OCI-M2 (cell line): Measurements from ENCODE around the gene DNAH8.
"Not testable (repeated sequence)": the region's sequence is repeated elsewhere in the genome, so short reads cannot be mapped to it uniquely, and the experiment has no call there.

ENCODE experiments used
- DNase-seq: peaks from one replicate; lab custom pipeline; 2025; ENCODE audit not compliant: unreplicated experiment; lab: John Stamatoyannopoulos, UW

DNAH8 gene

DNA sequence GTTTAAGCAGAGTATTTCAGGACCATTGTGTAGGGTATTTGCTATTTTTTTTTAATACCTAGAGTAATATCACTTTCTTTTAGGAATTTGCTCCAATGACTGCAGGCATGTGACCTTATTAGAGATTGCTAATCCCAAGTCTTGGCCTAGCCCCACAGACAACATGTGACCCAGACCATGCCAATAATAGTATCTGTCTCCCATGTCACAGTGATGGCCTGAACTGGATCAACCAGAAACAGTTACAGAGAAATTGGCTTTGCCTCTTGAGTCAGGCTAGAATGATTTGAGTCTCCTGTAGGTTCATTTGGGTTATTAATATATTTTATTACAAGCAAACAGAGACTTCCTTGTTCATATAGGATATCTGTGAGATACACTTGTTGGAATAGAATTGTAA, 116.8 kb downstream of the DNAH8 start:
- DNase-seq: no peak

DNA sequence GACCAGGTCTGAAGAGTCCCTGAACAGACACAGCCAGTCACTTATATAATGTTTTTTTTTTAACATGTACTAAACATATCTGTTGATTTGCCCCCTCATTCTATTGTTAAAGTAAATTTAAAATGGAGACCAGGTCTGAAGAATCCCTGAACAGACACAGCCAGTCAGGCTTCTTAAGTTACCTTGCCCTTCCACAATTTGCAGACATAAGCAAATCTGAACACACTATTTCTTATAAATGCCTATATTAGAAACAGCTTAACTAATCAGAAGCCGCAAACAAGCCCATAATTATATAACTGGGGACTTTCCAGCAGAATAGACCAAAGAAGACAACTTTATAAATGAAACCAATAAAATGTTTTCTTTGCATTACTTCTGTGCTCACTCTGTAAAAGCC, 118.2 kb downstream of the DNAH8 start:
- DNase-seq: no peak

- DNase-seq: no peak
Measured at GRCh38 chr6:38836585-38836984, 121.5 kb downstream of the DNAH8 start.

DNA sequence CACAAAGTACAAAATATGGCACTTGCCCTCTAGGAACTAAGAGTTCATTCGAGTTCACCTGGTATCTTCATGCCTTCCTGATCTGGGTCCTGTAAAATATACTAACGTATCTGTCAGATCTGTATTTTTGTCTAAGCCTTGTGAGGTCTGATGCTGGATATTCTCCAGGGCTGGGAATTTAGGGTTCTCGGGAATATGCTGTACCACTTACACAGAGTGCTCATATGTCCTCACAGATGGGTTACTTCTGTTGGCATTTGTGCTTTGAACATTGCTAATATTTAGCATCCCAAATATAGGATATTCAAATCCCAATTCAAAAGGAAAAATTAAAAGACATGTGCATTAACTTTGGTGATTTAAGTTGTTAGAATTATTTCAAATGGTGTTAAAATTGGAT, 122.0 kb downstream of the DNAH8 start:
- DNase-seq: no peak

- no peak for DNase-seq
Measured at GRCh38 chr6:38843798-38844197, 128.7 kb downstream of the DNAH8 start.

GRCh38 chr6:38845931-38846330, 130.8 kb downstream of the DNAH8 start:
- DNase-seq: no peak

- DNase-seq: no peak
Measured at GRCh38 chr6:38846361-38846760, 131.2 kb downstream of the DNAH8 start.

- no peak for DNase-seq
Measured at GRCh38 chr6:38846844-38847243, 131.7 kb downstream of the DNAH8 start.

GRCh38 chr6:38847497-38847896, 132.4 kb downstream of the DNAH8 start:
- DNase-seq: no peak

DNA sequence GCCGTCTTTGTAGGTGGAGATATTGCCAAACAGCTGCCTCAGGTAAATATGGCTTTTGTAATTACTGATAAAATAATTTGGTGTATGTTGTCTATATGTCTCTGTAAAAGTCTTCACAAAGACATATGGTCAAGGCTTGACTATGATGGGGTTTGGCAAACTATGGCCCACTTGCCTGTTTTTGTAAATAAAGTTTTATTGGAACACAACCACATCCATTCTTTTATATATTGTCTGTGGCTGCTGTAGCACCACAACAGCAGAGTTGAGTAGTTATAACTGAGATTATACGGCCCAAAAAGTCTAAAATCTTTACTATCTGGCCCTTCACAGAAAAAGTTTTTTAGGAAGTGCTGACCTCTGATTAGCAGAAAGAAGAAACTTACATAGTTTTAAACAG, 133.6 kb downstream of the DNAH8 start:
- DNase-seq: no peak

DNA sequence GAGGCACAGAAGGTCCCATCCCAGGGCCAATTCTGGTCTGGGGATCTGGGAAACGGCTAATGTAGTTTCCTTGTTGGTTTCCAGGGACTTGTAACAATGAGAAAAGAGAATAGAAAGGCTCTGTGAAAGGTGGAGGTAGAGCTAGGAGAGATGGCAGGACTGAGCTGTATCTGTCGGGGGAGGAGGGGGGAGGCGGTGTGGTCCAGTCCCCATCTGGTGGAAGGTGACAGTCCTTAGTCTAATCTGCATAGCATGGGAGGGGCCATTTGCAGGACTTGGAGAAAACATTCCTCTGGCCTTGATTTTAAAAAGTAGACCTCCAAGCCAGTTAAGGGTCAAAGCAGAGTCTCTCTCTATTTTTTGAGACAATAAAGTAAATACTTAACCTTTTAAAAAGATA, 137.1 kb downstream of the DNAH8 start:
- DNase-seq: no peak

DNA sequence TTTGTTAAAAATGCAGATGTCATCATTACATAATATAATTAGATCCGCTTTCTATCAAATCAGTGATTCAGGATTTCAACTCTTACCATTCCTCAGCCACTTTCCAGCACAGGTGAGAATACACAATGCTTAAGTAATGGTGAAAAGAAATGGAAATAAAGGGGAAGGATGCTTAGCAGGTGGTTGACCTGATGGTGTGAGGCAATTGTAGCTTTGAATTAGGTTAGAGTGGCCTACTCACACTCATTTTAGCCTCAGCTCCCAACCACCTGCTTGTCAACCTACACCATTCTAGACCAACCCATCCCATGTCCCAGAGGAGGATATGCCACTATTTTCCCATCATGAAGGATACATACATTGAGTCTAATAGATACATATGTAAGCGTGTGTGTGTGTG, 138.1 kb downstream of the DNAH8 start:
- DNase-seq: no peak

GRCh38 chr6:38856492-38856891, 141.4 kb downstream of the DNAH8 start:
- no peak for DNase-seq

- no peak for DNase-seq
Measured at GRCh38 chr6:38857815-38858214, 142.7 kb downstream of the DNAH8 start.

DNA sequence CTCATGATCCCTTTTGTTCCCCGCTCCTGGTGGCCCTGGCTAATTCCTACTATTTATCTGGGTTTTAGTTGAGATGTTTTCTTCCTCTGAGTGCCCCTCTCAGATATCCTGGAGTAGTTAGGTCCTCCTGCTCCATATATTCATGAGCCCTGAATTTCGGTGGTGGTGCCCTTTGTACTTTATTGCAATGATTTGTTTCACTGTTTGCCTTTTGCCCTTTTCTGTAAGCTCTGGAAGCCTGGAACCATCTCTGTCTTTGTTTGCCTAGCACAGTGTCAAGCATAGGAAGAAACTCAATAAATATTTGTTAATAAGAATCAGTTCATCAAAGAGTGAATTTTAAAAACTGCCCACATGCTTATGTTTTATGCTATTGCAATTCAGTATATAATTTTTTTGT, 144.9 kb downstream of the DNAH8 start:
- DNase-seq: no peak

- DNase-seq: no peak
Measured at GRCh38 chr6:38861926-38862401, 146.9 kb downstream of the DNAH8 start.

GRCh38 chr6:38865521-38866174, 150.5 kb downstream of the DNAH8 start:
- no peak for DNase-seq

DNA sequence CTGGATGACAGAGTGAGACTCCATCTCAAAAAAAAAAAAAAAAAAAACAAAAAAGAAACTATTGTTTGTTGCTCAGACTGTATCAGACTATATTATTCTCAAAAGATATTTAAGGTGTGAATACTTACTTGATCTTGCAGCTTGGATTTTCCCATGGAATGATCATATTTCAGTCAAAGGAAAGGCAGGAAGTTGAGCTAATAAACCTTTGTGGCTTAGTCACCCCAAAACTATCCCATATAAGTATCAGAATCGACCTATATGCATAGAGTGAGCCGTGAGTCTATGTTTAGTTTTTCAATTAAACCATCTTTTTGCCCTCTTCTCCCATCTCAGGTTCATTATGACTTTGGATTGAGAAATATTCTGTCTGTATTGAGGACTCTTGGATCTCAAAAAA, 152.6 kb downstream of the DNAH8 start:
- DNase-seq: no peak

GRCh38 chr6:38871741-38872568, 156.8 kb downstream of the DNAH8 start:
- DNase-seq: peak; percentile 20

DNA sequence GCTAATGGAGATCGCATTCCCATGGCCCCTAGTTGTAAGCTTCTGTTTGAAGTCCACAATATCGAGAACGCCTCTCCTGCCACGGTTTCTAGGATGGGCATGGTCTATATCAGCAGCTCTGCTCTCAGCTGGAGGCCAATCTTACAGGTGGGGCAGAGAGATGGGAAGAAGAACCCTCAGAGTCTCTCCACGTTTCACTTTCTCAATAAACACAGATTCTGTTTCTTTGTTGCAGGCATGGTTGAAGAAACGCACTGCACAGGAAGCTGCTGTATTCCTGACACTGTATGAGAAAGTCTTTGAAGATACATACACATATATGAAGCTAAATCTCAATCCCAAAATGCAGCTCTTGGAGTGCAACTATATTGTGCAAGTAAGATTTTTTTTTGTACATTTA, 157.9 kb downstream of the DNAH8 start:
- DNase-seq: no peak

GRCh38 chr6:38873816-38874215, 158.7 kb downstream of the DNAH8 start:
- not testable (repeated sequence) for DNase-seq

- no peak for DNase-seq
Measured at GRCh38 chr6:38876475-38876874, 161.4 kb downstream of the DNAH8 start.

DNA sequence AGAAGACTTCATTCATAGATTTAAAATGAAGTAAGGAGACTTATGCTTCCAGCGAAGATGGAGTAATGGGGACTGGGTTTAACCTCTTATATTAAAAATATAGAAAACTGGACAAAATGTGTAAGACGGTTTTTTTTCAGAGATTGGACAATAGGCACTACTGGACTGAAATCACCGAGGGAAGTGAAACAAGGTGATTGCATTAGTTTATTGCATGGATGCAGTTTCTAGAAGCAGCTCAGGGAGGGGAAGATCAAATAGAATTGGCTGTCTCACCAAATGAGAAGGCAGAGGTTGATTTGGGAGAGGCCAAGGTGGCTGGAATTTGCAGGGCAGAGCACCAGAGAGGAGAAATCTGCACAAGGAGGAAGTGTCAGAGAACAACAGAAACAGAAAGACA, 162.6 kb downstream of the DNAH8 start:
- no peak for DNase-seq
